ENCODE data around the gene HEATR1.
A peak's percentile ranks its signal among the peaks of the same experiment; 100 is the strongest.

The HEATR1 gene

GRCh38 chr1:236535190-236535589 lies 69.1 kb downstream of the HEATR1 start:
- no peak for DNase-seq

GRCh38 chr1:236534151-236534651 lies 70.1 kb downstream of the HEATR1 start:
- DNase-seq, result no peak

GRCh38 chr1:236532850-236533249 lies 71.5 kb downstream of the HEATR1 start:
- DNase-seq, result no peak

- no peak for DNase-seq
These were observed 73.4 kb downstream of the HEATR1 start for GRCh38 chr1:236530959-236531358.

GRCh38 chr1:236530286-236530685 lies 74.0 kb downstream of the HEATR1 start:
- DNase-seq, result no peak

- no peak for DNase-seq
These were observed 78.2 kb downstream of the HEATR1 start for GRCh38 chr1:236526079-236526478.

GRCh38 chr1:236524895-236525184 lies 79.5 kb downstream of the HEATR1 start:
- DNase-seq, result no peak

- peak; percentile 35 for DNase-seq
These were observed 80.0 kb downstream of the HEATR1 start for GRCh38 chr1:236524142-236524894.

GRCh38 chr1:236523704-236524141 lies 80.6 kb downstream of the HEATR1 start, which contains the start of gene LGALS8:
Gene LGALS8, plus strand, starts transcription at chr1:236523982. Its CDS starts 2,089 bp downstream, at chr1:236526071.
- DNase-seq, result no peak

- DNase-seq, result no peak
These were observed 81.2 kb downstream of the HEATR1 start for GRCh38 chr1:236522937-236523703.

GRCh38 chr1:236520445-236521005 lies 83.8 kb downstream of the HEATR1 start:
- DNase-seq, result no peak

- DNase-seq, result no peak
These were observed 86.0 kb downstream of the HEATR1 start for GRCh38 chr1:236518322-236518721.

- DNase-seq, result no peak
These were observed 87.2 kb downstream of the HEATR1 start for GRCh38 chr1:236516929-236517704.

- no peak for DNase-seq
These were observed 88.8 kb downstream of the HEATR1 start for GRCh38 chr1:236515443-236515958.

- no peak for DNase-seq
These were observed 89.4 kb downstream of the HEATR1 start for GRCh38 chr1:236514703-236515442.

GRCh38 chr1:236511735-236512418 lies 92.4 kb downstream of the HEATR1 start:
- no peak for DNase-seq

GRCh38 chr1:236509647-236510401 lies 94.5 kb downstream of the HEATR1 start:
- DNase-seq, result no peak

GRCh38 chr1:236509203-236509602 lies 95.1 kb downstream of the HEATR1 start:
- no peak for DNase-seq

GRCh38 chr1:236508593-236509027 lies 95.7 kb downstream of the HEATR1 start:
- no peak for DNase-seq

GRCh38 chr1:236507022-236507700 lies 97.2 kb downstream of the HEATR1 start:
- DNase-seq, result peak; percentile 6

All from DMS 273 treated with DMSO at 0.1 percent for 48 hours (cell line).